ENCODE data around the gene TTLL11. TPM values are rescaled to one million over a fixed set of nuclear protein-coding genes. Genes with fewer than 3 reads are reported as not detected.
"Not testable (repeated sequence)": the region's sequence is repeated elsewhere in the genome, so short reads cannot be mapped to it uniquely, and the experiment has no call there.

TTLL11 gene
- total RNA-seq, 1 donor = 7.3 TPM

DNA sequence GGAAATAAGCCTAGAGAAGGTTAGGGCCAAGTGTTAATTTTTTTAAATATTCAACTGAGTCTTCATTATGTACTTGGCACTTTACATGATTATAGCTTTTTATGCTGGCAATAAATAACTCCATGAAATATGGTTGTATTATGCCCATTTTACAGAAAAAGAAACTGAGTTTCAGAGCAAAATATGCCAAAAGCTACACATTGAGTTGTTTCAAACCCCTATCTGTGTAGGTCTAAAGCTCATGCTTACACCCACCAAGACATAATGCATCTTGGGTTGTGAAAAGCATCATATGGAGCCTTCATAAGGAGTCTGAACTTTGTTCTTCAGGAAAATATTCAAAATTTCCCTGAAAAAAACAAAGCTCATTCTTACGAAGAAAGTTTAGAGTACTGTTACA, 14.6 kb downstream of the TTLL11 start:
- TF ChIP-seq, protein P1, sequence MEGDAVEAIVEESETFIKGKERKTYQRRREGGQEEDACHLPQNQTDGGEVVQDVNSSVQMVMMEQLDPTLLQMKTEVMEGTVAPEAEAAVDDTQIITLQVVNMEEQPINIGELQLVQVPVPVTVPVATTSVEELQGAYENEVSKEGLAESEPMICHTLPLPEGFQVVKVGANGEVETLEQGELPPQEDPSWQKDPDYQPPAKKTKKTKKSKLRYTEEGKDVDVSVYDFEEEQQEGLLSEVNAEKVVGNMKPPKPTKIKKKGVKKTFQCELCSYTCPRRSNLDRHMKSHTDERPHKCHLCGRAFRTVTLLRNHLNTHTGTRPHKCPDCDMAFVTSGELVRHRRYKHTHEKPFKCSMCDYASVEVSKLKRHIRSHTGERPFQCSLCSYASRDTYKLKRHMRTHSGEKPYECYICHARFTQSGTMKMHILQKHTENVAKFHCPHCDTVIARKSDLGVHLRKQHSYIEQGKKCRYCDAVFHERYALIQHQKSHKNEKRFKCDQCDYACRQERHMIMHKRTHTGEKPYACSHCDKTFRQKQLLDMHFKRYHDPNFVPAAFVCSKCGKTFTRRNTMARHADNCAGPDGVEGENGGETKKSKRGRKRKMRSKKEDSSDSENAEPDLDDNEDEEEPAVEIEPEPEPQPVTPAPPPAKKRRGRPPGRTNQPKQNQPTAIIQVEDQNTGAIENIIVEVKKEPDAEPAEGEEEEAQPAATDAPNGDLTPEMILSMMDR (IDR thresholded peaks at IDR 0.05; ENCODE audit: insufficient read depth, low read length) = no peak
- no peak for DNase-seq (ENCODE audit: low read depth)
- H3K4me3 ChIP-seq (ENCODE audit: low read depth, low read length) = no peak overlapping the region

DNA sequence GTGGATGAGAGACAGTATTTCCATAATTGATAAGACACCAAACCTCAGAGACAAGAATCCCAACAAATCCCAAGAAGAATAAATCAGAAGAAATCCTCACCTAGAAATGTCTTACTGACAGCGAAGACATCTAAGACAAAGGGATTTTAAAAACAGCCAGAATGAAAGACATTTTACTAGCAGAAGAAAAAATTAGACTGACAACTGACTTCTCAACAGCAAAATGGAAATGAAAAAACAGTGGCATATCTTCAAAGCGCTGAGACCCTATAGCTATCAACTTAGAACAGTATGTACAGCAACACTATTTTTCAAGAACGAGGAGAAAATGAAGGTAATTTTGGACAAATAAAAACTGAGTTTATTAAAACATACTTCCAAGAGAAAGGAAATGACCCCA, 16.3 kb downstream of the TTLL11 start:
- no peak overlapping the region for H3K4me3 ChIP-seq (ENCODE audit: low read depth, low read length)
- TF ChIP-seq, protein P1 (IDR thresholded peaks at IDR 0.05; ENCODE audit: insufficient read depth, low read length) = no peak
- no peak for DNase-seq (ENCODE audit: low read depth)

DNA sequence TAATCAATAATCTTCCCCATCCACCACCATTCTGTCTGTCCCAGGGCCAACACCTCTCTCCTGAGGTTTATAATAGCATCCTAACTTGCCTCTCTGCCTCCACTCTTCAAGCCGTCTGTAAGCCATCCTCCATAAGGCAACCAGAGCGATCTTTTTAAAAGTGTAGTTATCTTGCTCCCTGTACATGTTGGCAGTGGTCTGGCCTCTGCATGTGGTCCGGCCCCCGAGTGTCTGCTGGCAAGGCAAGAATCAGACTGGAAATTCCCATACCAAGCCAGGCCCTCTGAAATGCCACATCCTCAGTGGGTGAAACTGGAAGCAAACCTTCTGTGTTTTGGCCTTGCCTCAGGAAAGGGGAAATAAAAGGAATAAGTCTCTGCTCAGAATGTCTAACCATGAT, 17.0 kb downstream of the TTLL11 start:
- TF ChIP-seq, protein P1 (IDR thresholded peaks at IDR 0.05; ENCODE audit: insufficient read depth, low read length) = no peak
- H3K4me3 ChIP-seq (ENCODE audit: low read depth, low read length) = no peak overlapping the region
- DNase-seq (ENCODE audit: low read depth) = no peak

DNA sequence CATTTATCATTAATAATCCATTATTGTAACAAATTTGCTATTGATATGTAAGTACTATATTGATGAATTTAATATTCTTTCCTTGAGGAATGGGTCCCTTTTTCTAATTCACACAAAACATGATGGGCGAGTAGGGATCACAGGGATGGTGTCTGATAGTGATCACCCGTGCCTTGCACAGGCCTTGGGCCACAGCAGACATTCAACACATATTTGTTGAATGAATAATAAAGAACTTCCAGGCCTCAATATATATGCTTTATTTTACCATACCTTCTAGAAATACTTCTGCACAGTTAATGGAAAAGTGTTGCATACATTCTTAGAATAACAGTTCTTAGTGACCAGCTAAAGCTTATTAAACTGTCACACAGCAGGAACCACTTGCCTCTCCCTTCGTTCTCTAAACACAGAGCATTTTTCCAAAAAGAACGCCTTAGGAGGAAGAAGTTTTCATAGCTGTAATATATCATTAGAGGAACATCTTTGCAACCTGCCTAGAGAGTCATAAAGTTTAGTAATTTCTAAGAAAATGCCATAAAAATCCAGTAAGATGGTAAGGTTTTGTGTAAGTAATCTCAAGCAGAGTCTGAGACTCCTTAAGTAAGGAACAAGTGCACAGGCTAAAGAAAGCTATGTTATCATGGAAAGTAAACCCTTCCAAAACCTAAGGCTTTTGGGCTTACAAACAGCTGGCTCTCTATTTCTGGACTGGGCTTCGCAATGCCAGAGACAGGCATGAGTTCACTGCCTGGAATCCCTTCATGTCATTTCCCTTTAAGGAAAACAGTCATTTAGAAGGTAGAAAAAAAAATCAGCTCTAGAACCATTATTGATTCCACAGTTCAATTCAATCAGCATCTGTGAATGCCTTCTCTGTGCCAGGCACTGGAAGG, 17.7 kb downstream of the TTLL11 start:
- DNase-seq (ENCODE audit: low read depth) = peak; percentile 45
- TF ChIP-seq, protein P1 (IDR thresholded peaks at IDR 0.05; ENCODE audit: insufficient read depth, low read length) = no peak
- H3K4me3 ChIP-seq (ENCODE audit: low read depth, low read length) = no peak overlapping the region

DNA sequence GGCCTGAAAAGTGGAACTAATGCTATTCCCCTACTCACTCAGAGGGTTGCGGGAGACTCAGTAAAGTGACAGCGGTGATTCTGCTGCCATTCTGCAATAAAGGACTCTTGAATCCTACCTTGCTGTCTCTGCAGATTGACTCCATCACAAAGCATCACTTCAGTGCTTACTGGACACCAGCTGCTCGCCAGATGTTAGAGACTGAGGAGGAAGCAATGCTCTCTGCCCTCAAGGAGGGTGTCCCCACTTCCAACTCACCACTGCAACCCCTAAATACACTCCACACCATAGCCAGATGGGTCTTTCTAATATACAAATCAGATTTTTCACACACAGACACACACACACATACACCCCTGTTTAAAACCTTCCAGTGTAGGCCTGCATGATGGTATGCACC, 21.4 kb downstream of the TTLL11 start:
- TF ChIP-seq, protein P1 (IDR thresholded peaks at IDR 0.05; ENCODE audit: insufficient read depth, low read length) = no peak
- H3K4me3 ChIP-seq (ENCODE audit: low read depth, low read length) = no peak overlapping the region
- no peak for DNase-seq (ENCODE audit: low read depth)

DNA sequence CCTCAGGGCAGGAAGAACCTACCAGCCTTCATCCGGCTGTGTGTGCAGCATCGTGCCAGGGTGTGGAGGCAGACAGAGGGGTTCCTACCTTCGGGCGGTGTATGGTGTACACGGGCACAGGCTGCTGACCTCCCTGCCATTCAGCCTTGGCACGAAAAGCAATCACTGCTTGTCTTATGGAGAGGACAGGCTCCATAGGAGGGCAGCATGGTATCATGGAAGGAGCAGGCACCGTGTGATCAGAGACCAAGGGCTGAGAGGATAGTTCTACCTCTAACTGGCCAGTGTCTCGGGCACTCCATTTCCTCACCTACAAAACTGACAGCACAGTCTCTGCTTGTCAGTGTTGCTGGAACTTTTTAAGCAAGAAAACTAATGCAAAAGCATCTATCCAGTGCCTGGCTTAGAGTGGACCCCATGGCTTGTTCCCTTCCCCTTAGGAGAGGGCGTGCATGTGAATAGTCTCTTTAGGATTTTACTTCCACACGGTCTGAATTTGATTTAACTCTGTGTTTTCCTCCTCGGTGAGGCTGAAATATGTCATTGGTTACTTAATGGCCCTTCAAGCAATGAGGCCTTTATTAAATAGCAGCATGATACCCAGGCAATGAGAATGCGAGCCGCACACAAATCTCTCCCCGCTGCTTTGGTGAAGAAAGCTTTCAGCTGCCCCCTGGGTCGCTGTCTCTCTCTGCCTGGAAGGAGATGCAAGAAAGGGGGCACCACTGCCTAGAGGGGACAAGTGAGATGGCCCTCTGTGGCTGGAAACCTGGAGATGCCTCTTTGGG, 22.2 kb downstream of the TTLL11 start:
- no peak for DNase-seq (ENCODE audit: low read depth)
- H3K4me3 ChIP-seq (ENCODE audit: low read depth, low read length) = no peak overlapping the region
- TF ChIP-seq, protein P1 (IDR thresholded peaks at IDR 0.05; ENCODE audit: insufficient read depth, low read length) = no peak

DNA sequence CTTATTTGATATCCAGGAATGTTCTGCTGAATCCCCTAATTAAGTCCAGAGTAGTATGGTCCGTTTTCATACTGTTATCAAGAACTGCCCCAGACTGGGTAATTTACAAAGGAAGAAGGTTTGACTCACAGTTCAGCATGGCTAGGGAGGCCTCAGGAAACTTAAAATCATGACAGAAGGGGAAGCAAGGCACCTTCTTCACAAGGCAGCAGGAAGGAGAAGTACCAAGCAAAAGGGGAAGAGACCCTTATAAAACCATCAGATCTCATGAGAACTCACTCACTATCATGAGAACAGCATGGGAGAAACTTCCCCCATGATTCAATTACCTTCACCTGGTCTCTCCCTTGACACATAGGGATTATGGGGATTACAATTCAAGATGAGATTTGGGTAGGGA, 26.4 kb downstream of the TTLL11 start:
- not testable (repeated sequence) for DNase-seq (ENCODE audit: low read depth)

More for the DNA sequence above, 26.4 kb downstream of the TTLL11 start:
- not testable (repeated sequence) for H3K4me3 ChIP-seq (ENCODE audit: low read depth, low read length)
